IPS-18c (cell line): ENCODE data around the gene CASD1.

Source experiments
- H3K4me3 ChIP-seq: 2 replicates; pipeline ENCODE4 v1.7.0; 2013; ENCODE audit warnings: low read depth, mild to moderate bottlenecking, low read length, moderate library complexity; ENCODE audit not compliant: insufficient read depth
- H3K9me3 ChIP-seq: one replicate; pipeline ENCODE4 v1.6.1; 2013; ENCODE audit warnings: mild to moderate bottlenecking, low read length, moderate library complexity; ENCODE audit not compliant: control insufficient read depth, insufficient read depth

Gene CASD1

DNA sequence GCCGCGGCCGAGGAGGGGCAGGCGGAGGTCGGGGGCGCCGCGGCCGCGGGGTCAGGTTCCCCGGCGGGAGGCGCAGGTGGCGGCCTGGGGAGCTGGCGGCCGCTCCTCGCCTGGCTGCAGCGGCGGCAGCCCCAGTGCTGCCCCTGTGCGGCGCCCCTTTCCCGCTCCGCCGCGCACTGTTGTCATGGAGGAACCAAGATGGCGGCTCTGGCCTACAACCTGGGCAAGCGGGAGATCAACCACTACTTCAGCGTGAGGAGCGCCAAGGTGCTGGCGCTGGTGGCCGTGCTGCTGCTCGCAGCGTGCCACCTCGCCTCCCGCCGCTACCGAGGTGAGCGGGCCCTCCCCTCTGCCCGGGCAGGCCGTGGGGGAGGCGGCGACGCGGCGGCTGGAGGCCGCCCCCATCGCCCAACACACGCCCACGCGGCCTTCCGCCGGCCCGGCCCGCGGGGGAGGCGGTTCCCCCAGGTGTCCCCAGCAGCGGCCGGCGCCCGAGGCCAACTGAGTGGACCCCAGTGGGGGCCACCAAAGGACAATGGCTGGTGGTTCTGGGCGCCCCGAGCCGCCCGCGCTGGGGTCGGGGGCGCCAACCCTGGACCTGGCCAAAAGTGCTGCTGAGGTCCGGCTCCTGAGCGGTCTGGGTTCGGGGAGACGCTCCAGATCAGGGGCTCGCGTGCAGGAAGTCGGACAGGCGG lies 425 bp downstream of the CASD1 start:
- Histone ChIP-seq H3K4me3 (peak overlapping the region; percentile 85), H3K9me3 (no peaks in the 10 kb centered on the region)

- Histone ChIP-seq H3K9me3 (no peaks in the 10 kb centered on the region), H3K4me3 (peak overlapping the region; percentile 85)
These were observed 1.2 kb downstream of the CASD1 start for GRCh38 chr7:94510582-94511496.

DNA sequence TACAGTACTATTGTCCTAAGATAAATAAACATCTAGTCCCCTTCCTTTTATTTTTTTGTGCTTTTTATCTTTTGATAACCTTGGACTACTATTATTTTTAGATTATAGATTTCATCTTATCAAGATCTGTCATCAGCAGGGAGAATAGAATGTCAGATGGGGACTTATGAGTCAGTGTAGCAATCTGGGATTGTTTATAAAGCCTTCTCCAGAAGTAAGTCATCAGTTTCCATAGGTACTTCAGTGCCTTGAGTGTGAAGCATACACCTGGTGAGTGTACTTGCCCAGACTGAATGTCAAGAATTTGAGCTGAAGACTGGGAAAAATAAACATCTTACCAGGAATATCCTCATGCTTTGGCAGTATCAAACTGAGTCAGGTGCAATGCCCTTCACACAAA lies 2.1 kb downstream of the CASD1 start:
- no peak overlapping the region for H3K4me3 ChIP-seq
- H3K9me3 ChIP-seq: no peaks in the 10 kb centered on the region

DNA sequence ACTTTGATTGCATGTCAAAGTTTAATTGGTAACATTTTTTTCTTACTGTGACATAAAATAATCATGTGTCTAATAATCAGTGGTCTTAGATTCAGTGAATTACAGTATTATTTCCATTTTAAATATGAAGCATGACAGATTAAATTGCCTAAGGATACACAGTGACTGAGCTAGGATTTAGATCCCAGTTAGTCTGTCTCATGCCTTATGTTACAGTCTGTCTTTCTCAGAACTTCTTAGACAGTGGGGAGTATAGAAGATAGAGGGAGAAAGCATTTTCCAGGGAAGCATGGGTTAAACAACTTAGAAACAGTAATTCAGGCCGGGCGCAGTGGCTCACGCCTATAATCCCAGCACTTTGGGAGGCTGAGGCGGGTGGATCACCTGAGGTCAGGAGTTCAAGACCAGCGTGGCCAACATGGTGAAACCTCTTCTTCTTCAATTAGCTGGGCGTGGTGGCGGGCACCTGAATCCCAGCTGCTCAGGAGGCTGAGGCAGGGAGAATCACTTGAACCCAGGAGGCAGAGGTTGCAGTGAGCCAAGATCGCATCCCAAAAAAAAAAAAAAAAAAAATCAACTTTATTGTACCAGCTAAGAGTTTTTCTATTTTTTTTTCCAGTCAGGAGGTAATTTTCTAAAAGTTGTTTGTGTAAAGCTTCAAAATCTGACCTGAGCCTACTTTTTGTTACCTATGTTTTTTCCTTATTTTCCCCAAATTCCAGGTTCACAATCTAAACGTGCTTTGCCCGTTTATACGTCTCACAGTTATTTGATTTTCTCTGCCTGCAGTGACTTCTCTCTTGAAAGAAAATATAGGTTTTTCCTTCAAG lies 3.3 kb downstream of the CASD1 start:
- no peaks in the 10 kb centered on the region for H3K9me3 ChIP-seq
- H3K4me3 ChIP-seq: no peak overlapping the region

DNA sequence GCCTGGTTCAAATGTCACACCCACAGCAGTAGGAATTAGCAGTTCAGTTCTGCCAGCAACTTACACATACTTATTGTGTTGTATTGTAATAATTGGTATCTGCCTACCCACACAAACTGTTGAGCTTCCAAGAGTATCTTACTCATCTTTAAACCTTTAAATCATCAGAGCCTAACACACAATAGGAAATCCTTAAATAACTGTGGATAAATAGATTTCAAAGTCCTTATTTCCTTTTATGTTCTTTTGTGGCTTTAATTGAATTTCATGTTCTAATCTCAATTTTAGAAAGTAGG lies 3.9 kb downstream of the CASD1 start:
- no peak overlapping the region for H3K4me3 ChIP-seq
- H3K9me3 ChIP-seq: no peaks in the 10 kb centered on the region

GRCh38 chr7:94514140-94514889 lies 4.7 kb downstream of the CASD1 start:
- Histone ChIP-seq H3K9me3 (no peaks in the 10 kb centered on the region), H3K4me3 (no peak overlapping the region)

DNA sequence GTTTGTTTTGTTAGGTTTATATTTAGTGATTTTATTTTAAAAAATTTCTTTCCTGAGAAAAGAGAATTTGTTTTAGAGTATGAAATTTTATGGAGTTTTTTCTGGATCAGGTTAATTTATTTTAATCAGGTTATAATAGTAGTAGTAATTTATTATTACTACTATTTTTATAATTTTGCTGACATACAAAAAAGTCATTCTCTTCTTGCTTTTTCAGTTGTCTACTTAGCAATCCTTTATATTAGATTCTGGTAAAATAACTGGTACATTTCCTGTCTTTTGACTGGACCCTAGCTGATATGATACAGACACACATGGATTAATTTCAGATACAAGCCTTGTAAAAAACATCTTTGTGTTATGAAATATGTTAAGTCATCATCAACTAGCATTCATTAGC lies 5.3 kb downstream of the CASD1 start:
- Histone ChIP-seq H3K9me3 (no peaks in the 10 kb centered on the region), H3K4me3 (no peak overlapping the region)

DNA sequence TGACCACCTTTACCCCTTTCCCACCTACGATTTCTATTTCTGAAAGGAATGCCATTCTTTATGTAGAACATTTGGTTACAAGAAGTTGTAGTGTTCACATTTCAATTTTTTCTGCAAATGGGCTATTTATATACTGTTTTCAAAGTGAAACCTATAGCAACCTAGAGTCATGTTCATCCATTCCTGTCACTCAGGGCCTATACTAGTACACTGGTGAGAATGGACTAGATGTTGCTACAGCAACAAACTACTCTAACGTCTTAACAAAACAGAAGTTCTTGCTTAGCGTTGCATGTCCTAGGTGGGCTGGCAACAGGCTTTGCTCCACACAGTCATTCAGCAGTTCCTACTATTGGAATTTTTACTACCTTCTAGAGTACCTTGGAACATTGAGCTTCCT lies 16.3 kb downstream of the CASD1 start:
- Histone ChIP-seq H3K4me3 (no peak overlapping the region), H3K9me3 (no peaks in the 10 kb centered on the region)

- Histone ChIP-seq H3K4me3 (no peak overlapping the region), H3K9me3 (no peaks in the 10 kb centered on the region)
These were observed 19.9 kb downstream of the CASD1 start for GRCh38 chr7:94529516-94529915.

DNA sequence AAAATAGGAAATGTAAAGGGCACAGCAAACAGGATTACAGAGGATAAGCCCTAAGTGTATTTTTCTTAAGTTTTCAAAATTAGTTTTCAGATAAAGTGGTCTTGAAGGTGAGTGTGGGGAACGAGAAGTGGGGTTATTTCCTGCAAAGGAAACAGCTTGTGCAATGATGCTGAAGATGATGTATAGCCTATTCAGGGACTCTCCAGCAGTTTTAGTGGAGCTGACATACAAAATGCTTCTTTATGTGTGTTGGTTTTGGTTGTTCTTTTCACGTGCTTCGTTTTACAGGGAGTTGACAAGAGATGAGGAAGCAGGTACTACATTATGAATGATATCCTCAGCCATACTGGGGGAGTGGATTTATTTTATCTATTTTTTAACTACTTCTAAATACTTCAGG lies 20.5 kb downstream of the CASD1 start:
- no peaks in the 10 kb centered on the region for H3K9me3 ChIP-seq
- no peak overlapping the region for H3K4me3 ChIP-seq

- H3K9me3 ChIP-seq: no peaks in the 10 kb centered on the region
- H3K4me3 ChIP-seq: no peak overlapping the region
These were observed 23.1 kb downstream of the CASD1 start for GRCh38 chr7:94532676-94533075.

- Histone ChIP-seq H3K9me3 (no peaks in the 10 kb centered on the region), H3K4me3 (no peak overlapping the region)
These were observed 30.8 kb downstream of the CASD1 start for GRCh38 chr7:94540428-94540827.

- Histone ChIP-seq H3K9me3 (no peaks in the 10 kb centered on the region), H3K4me3 (no peak overlapping the region)
These were observed 37.5 kb downstream of the CASD1 start for GRCh38 chr7:94547126-94547525.

GRCh38 chr7:94556028-94556427 lies 46.4 kb downstream of the CASD1 start:
- Histone ChIP-seq H3K4me3 (no peak overlapping the region), H3K9me3 (no peaks in the 10 kb centered on the region)

GRCh38 chr7:94557215-94557614 lies 47.6 kb downstream of the CASD1 start:
- Histone ChIP-seq H3K9me3 (no peaks in the 10 kb centered on the region), H3K4me3 (no peak overlapping the region)

- no peaks in the 10 kb centered on the region for H3K9me3 ChIP-seq
- H3K4me3 ChIP-seq: no peak overlapping the region
These were observed 50.4 kb downstream of the CASD1 start for GRCh38 chr7:94559972-94560371.

DNA sequence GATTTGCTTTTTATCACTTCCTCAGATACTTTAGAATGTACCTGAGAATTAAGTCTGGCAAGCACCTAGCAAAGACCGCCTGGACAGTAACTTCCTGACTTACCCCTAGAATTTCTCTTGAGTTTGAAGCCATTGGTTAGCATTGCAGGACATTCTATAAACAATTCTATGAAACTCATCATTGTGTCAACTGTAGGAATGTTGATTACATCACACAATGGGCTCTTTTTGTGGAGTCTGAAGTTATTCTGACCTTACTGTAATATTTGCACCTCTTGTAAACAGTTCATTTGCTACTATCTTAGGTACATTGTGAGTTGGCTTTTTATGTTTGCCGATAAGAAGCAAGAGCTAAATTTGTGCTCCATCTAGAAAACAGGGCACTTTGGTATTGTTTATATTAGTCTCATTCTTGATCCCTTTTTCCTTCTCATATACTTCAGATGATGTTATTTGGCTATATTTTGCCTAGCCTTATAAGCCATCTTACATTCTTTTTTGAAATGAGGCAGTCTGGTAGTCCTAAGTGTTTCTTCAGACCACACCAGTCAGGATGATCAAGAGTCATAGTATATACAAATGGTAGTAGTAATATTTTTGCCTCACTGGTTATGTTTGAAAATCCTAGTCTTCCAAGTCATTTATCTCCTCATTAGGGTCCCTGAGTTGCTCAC lies 52.4 kb downstream of the CASD1 start:
- Histone ChIP-seq H3K4me3 (no peak overlapping the region), H3K9me3 (no peaks in the 10 kb centered on the region)
